SK-N-SH treated with all-trans-retinoic acid at 6 μM for 48 hours (cell line): ENCODE data around the gene RGS13.

ENCODE experiments used
- ARNTL ChIP-seq: fragments of 450-650 bp; formaldehyde crosslinking; IDR thresholded peaks from 2 replicates; pipeline ENCODE4 v1.5.0; 2020; ENCODE audit warnings: low read depth, mild to moderate bottlenecking, moderate library complexity, borderline replicate concordance
- OSR1 ChIP-seq: fragments of 250-450 bp; sonication (Bioruptor Pico); IDR thresholded peaks from 2 replicates; pipeline ENCODE4 v1.8.0; 2022; ENCODE audit warnings: moderate library complexity, mild to moderate bottlenecking, inconsistent platforms
- POU6F1 ChIP-seq: fragments of 250-450 bp; sonication (Bioruptor Pico); IDR thresholded peaks from 2 replicates; pipeline ENCODE4 v1.8.0; 2021; ENCODE audit warnings: low read depth, mild to moderate bottlenecking, moderate library complexity, borderline replicate concordance
- RARB ChIP-seq: fragments of 250-450 bp; sonication (Bioruptor Pico); IDR thresholded peaks from 2 replicates; pipeline ENCODE4 v1.8.0; 2021; ENCODE audit warnings: mild to moderate bottlenecking, moderate library complexity
- TCF4 ChIP-seq: fragments of 250-450 bp; sonication (Bioruptor Pico); IDR thresholded peaks from 2 replicates; pipeline ENCODE4 v1.8.0; 2021; ENCODE audit warnings: mild to moderate bottlenecking, moderate library complexity, borderline replicate concordance
- TSHZ2 ChIP-seq: fragments of 250-450 bp; sonication (Bioruptor Pico); IDR thresholded peaks from 2 replicates; pipeline ENCODE4 v1.5.0; 2020; ENCODE audit warnings: mild to moderate bottlenecking, moderate library complexity
- ZC3H10 ChIP-seq: fragments of 250-450 bp; sonication (Bioruptor Pico); IDR thresholded peaks from 2 replicates; pipeline ENCODE4 v1.5.1; 2021; ENCODE audit warnings: mild to moderate bottlenecking, moderate library complexity
- ZNF565 ChIP-seq: fragments of 450-650 bp; formaldehyde crosslinking; conservative IDR thresholded peaks from 2 replicates; pipeline ENCODE4 v1.5.0; 2020; ENCODE audit warnings: low read depth, mild to moderate bottlenecking, moderate library complexity
- ZNF70 ChIP-seq: fragments of 450-650 bp; formaldehyde crosslinking; IDR thresholded peaks from 2 replicates; pipeline ENCODE4 v1.5.0; 2020; ENCODE audit warnings: mild to moderate bottlenecking, moderate library complexity

- TF ChIP-seq RARB (no peak), TSHZ2 (CRISPR knock-in tag) (no peak), OSR1 (CRISPR knock-in tag) (no peak), TCF4 (CRISPR knock-in tag) (no peak), ZC3H10 (no peak), POU6F1 (CRISPR knock-in tag) (no peak), ZNF70 (no peak), ARNTL (CRISPR knock-in tag) (no peak), ZNF565 (CRISPR knock-in tag) (no peak)
Measured at GRCh38 chr1:192706936-192707335, 71.0 kb downstream of the RGS13 start.
